HepG2 (cell line): ENCODE measurements around the gene TGFA. TPM values are rescaled to one million over a fixed set of nuclear protein-coding genes. Genes with fewer than 3 reads are reported as not detected.

Source experiments
- ADNP ChIP-seq: sonication (generic); formaldehyde crosslinking; IDR thresholded peaks from 2 replicates; pipeline ENCODE4 v1.4.0; 2020; ENCODE audit warnings: missing genetic modification reagents
- BCL3 ChIP-seq: sonication (generic); formaldehyde crosslinking; IDR thresholded peaks from 2 replicates; pipeline ENCODE4 v1.5.1; 2020; ENCODE audit warnings: mild to moderate bottlenecking, missing genetic modification reagents, moderate library complexity
- EED ChIP-seq: sonication (generic); formaldehyde crosslinking; IDR thresholded peaks from 2 replicates; pipeline ENCODE4 v1.5.0; 2020; ENCODE audit warnings: mild to moderate bottlenecking, missing genetic modification reagents
- GATAD2A ChIP-seq: IDR thresholded peaks from 2 replicates; pipeline ENCODE4 v1.6.1; 2016
- KDM5B ChIP-seq: sonication (generic); formaldehyde crosslinking; IDR thresholded peaks from 2 replicates; pipeline ENCODE4 v1.4.0; 2020; ENCODE audit warnings: missing genetic modification reagents, mild to moderate bottlenecking, borderline replicate concordance
- KMT2B ChIP-seq: IDR thresholded peaks from 2 replicates; pipeline ENCODE4 v1.6.1; 2016; ENCODE audit warnings: missing genetic modification reagents, missing compliant biosample characterization
- MAFK ChIP-seq, 2 experiments: IDR thresholded peaks in 1 of 2; conservative IDR thresholded peaks in 1 of 2; 2 replicates each; pipeline ENCODE4 v1.6.1; 2011; ENCODE audit warnings: improper control_type of control experiment in 2 of 2, low read length in 2 of 2
- MBD4 ChIP-seq: IDR thresholded peaks from 2 replicates; pipeline ENCODE4 v1.6.1; 2012; ENCODE audit warnings: low read length, inconsistent platforms, borderline replicate concordance
- NFATC3 ChIP-seq: sonication (generic); formaldehyde crosslinking; IDR thresholded peaks from 2 replicates; pipeline ENCODE4 v1.5.1; 2020; ENCODE audit warnings: mild to moderate bottlenecking, missing genetic modification reagents
- NFKB2 ChIP-seq: sonication (generic); formaldehyde crosslinking; IDR thresholded peaks from 2 replicates; pipeline ENCODE4 v1.4.0; 2020; ENCODE audit warnings: missing genetic modification reagents, borderline replicate concordance
- PRDM15 ChIP-seq: sonication (generic); formaldehyde crosslinking; IDR thresholded peaks from 2 replicates; pipeline ENCODE4 v1.4.0; 2020; ENCODE audit warnings: missing genetic modification reagents
- SALL1 ChIP-seq: sonication (generic); formaldehyde crosslinking; IDR thresholded peaks from 2 replicates; pipeline ENCODE4 v1.8.0; 2022; ENCODE audit warnings: mild to moderate bottlenecking, missing genetic modification reagents
- TGIF2 ChIP-seq: IDR thresholded peaks from 2 replicates; pipeline ENCODE4 v1.6.1; 2016; ENCODE audit warnings: control low read depth, missing compliant biosample characterization
- ZBTB3 ChIP-seq: sonication (generic); formaldehyde crosslinking; IDR thresholded peaks from 2 replicates; pipeline ENCODE4 v1.4.0; 2020; ENCODE audit warnings: low read depth, mild to moderate bottlenecking, moderate library complexity, missing genetic modification reagents, borderline replicate concordance
- ZFP82 ChIP-seq: sonication (generic); formaldehyde crosslinking; IDR thresholded peaks from 2 replicates; pipeline ENCODE4 v1.5.1; 2020; ENCODE audit warnings: mild to moderate bottlenecking, missing genetic modification reagents, borderline replicate concordance
- ZNF256 ChIP-seq: sonication (generic); formaldehyde crosslinking; conservative IDR thresholded peaks from 2 replicates; pipeline ENCODE4 v1.4.0; 2020; ENCODE audit warnings: missing genetic modification reagents
- ZNF34 ChIP-seq: sonication (generic); formaldehyde crosslinking; IDR thresholded peaks from 2 replicates; pipeline ENCODE4 v1.4.0; 2020; ENCODE audit warnings: mild to moderate bottlenecking, missing genetic modification reagents, borderline replicate concordance
- ZNF446 ChIP-seq: sonication (generic); formaldehyde crosslinking; IDR thresholded peaks from 2 replicates; pipeline ENCODE4 v1.5.0; 2020; ENCODE audit warnings: mild to moderate bottlenecking, missing genetic modification reagents
- ZNF567 ChIP-seq: sonication (generic); formaldehyde crosslinking; IDR thresholded peaks from 2 replicates; pipeline ENCODE4 v1.8.1; 2023; ENCODE audit warnings: mild to moderate bottlenecking, missing genetic modification reagents, borderline replicate concordance
- ZNF674 ChIP-seq: sonication (generic); formaldehyde crosslinking; IDR thresholded peaks from 2 replicates; pipeline ENCODE4 v1.5.0; 2020; ENCODE audit warnings: low read depth, mild to moderate bottlenecking, missing genetic modification reagents
- ZSCAN9 ChIP-seq: IDR thresholded peaks from 2 replicates; pipeline ENCODE4 v1.6.1; 2016; ENCODE audit warnings: borderline replicate concordance
- polyA plus RNA-seq, 8 experiments: library from polyadenylated mRNA; depleted of rRNA in 3 of 8; stranded (reverse) in 7 of 8; unstranded in 1 of 8; fragments of >200 nt; fragmentation: Illumina TruSeq in 4 of 8; extraction: Trizol in 4 of 8; gene quantifications; 2 replicates each; pipeline versions ENCODE4 v1.2.1 to v1.2.3, GENCODE V29; 2011 to 2016; ENCODE audit warnings: low read depth in 4 of 8, missing spikeins in 1 of 8, mixed read lengths in 1 of 8; ENCODE audit not compliant: insufficient read depth in 1 of 8
- total RNA-seq, 5 experiments: library from RNA; depleted of rRNA; stranded (reverse); fragments of >200 nt; fragmentation: Illumina TruSeq; extraction: Trizol; gene quantifications; 2 replicates each; pipeline ENCODE4 v1.2.3, GENCODE V29; 2016; ENCODE audit warnings: low read depth in 1 of 5
- TF ChIP-seq, protein P1 (sequence below): IDR thresholded peaks from 2 replicates; pipeline ENCODE4 v1.6.1; 2016; ENCODE audit warnings: missing compliant biosample characterization, missing genetic modification reagents, borderline replicate concordance
- TF ChIP-seq, protein P2 (sequence below): sonication (generic); formaldehyde crosslinking; IDR thresholded peaks from 2 replicates; pipeline ENCODE4 v1.8.1; 2023; ENCODE audit warnings: missing genetic modification reagents, mild to moderate bottlenecking, borderline replicate concordance

TGFA gene
- total and polyA plus RNA-seq, 2 of the 13 experiments (the other 11 are each of a cell fraction or from before 2014, with no cell fraction given) = 7.8 to 15.3 TPM

- TF ChIP-seq KMT2B (CRISPR knock-in tag) (no peak), MAFK (conservative IDR thresholded peaks at IDR 0.05 in 1 of 2, IDR thresholded peaks at IDR 0.05 in 1 of 2; ENCODE audit: low read length in 2 of 2) (no peak), GATAD2A (CRISPR knock-in tag) (0 out of 2 replicates have a peak, but pooled peaks have one; percentile 3), PRDM15 (CRISPR knock-in tag) (peak; percentile 48; the same call in 1 of the 2 replicates), ZNF567 (CRISPR knock-in tag) (0 out of 2 replicates have a peak, but pooled peaks have one; percentile 13), ZSCAN9 (CRISPR knock-in tag) (no peak), ZNF34 (CRISPR knock-in tag) (peak; percentile 16; the same call in 1 of the 2 replicates), NFKB2 (no peak; the same call in 1 of the 2 replicates), ZNF256 (0 out of 2 replicates have a peak, but pooled peaks have one; percentile 49), ADNP (CRISPR knock-in tag) (0 out of 2 replicates have a peak, but pooled peaks have one; percentile 41), TGIF2 (CRISPR knock-in tag) (0 out of 2 replicates have a peak, but pooled peaks have one; percentile 19), MBD4 (no peak), ZNF674 (CRISPR knock-in tag) (0 out of 2 replicates have a peak, but pooled peaks have one; percentile 26), NFATC3 (CRISPR knock-in tag) (no peak; the same call in 1 of the 2 replicates), ZFP82 (CRISPR knock-in tag) (peak; percentile 3; the same call in 1 of the 2 replicates), KDM5B (CRISPR knock-in tag) (peak; percentile 11; the same call in 1 of the 2 replicates), ZBTB3 (CRISPR knock-in tag) (no peak), EED (CRISPR knock-in tag) (peak; percentile 62; the same call in 1 of the 2 replicates), BCL3 (CRISPR knock-in tag) (no peak), ZNF446 (CRISPR knock-in tag) (peak; percentile 6; the same call in 1 of the 2 replicates), SALL1 (0 out of 2 replicates have a peak, but pooled peaks have one; percentile 10)
- TF ChIP-seq, protein P1, sequence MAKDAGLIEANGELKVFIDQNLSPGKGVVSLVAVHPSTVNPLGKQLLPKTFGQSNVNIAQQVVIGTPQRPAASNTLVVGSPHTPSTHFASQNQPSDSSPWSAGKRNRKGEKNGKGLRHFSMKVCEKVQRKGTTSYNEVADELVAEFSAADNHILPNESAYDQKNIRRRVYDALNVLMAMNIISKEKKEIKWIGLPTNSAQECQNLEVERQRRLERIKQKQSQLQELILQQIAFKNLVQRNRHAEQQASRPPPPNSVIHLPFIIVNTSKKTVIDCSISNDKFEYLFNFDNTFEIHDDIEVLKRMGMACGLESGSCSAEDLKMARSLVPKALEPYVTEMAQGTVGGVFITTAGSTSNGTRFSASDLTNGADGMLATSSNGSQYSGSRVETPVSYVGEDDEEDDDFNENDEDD (CRISPR knock-in tag) = no peak; the same call in 1 of the 2 replicates
- TF ChIP-seq, protein P2, sequence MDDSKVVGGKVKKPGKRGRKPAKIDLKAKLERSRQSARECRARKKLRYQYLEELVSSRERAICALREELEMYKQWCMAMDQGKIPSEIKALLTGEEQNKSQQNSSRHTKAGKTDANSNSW = no peak
These were observed 909 bp downstream of the TGFA start (continued) for GRCh38 chr2:70552501-70553333.
